HepG2 (cell line): Measurements from ENCODE around the gene GNG3. TPM values are rescaled to one million over a fixed set of nuclear protein-coding genes. Genes with fewer than 3 reads are reported as not detected.

Source experiments
- ATF7-NPFF ChIP-seq: sonication (generic); formaldehyde crosslinking; IDR thresholded peaks from 2 replicates; pipeline ENCODE4 v1.8.1; 2023; ENCODE audit warnings: mild to moderate bottlenecking, low read depth, missing genetic modification reagents, moderate library complexity
- ELF1 ChIP-seq: sonication (generic); formaldehyde crosslinking; IDR thresholded peaks from 2 replicates; pipeline ENCODE4 v1.4.0; 2020; ENCODE audit warnings: missing genetic modification reagents
- HDAC1 ChIP-seq: sonication (generic); formaldehyde crosslinking; IDR thresholded peaks from 2 replicates; pipeline ENCODE4 v1.5.1; 2020; ENCODE audit warnings: mild to moderate bottlenecking, missing genetic modification reagents
- IKZF1 ChIP-seq: fragments of 450-650 bp; IDR thresholded peaks from 2 replicates; pipeline ENCODE4 v1.7.1; 2016
- KDM1A ChIP-seq: IDR thresholded peaks from 2 replicates; pipeline ENCODE4 v1.6.1; 2016; ENCODE audit warnings: missing compliant biosample characterization
- KDM5A ChIP-seq: fragments of 200-600 bp; sonication (generic); IDR thresholded peaks from 2 replicates; pipeline ENCODE4 v1.7.0; 2018; ENCODE audit warnings: antibody characterized with exemption, mild to moderate bottlenecking, low read length, borderline replicate concordance
- MEIS1 ChIP-seq: sonication (generic); formaldehyde crosslinking; IDR thresholded peaks from 2 replicates; pipeline ENCODE4 v1.9.0; 2021; ENCODE audit warnings: mild to moderate bottlenecking, missing genetic modification reagents, moderate library complexity, borderline replicate concordance
- MYC ChIP-seq: sonication (generic); formaldehyde crosslinking; IDR thresholded peaks from 2 replicates; pipeline ENCODE4 v1.9.0; 2021; ENCODE audit warnings: missing genetic modification reagents, borderline replicate concordance
- NFE2L1 ChIP-seq: sonication (generic); formaldehyde crosslinking; IDR thresholded peaks from 2 replicates; pipeline ENCODE4 v1.4.0; 2020; ENCODE audit warnings: missing genetic modification reagents, mild to moderate bottlenecking, borderline replicate concordance
- RBAK ChIP-seq: sonication (generic); formaldehyde crosslinking; IDR thresholded peaks from 2 replicates; pipeline ENCODE4 v1.5.1; 2020; ENCODE audit warnings: mild to moderate bottlenecking, missing genetic modification reagents
- TGIF2 ChIP-seq: IDR thresholded peaks from 2 replicates; pipeline ENCODE4 v1.6.1; 2016; ENCODE audit warnings: control low read depth, missing compliant biosample characterization
- U2AF1 ChIP-seq: fragments of 200-400 bp; formaldehyde crosslinking; optimal IDR thresholded peaks from 2 replicates; pipeline ENCODE3; 2017; ENCODE audit warnings: mild to moderate bottlenecking, low read depth, low read length
- WIZ ChIP-seq: sonication (generic); formaldehyde crosslinking; IDR thresholded peaks from 2 replicates; pipeline ENCODE4 v1.5.1; 2020; ENCODE audit warnings: mild to moderate bottlenecking, missing genetic modification reagents
- YY1 ChIP-seq: IDR thresholded peaks from 2 replicates; pipeline ENCODE4 v1.6.1; 2011; ENCODE audit warnings: low read length, low read depth, moderate library complexity, mild to moderate bottlenecking; ENCODE audit not compliant: insufficient read depth, insufficient replicate concordance
- ZFP62 ChIP-seq: sonication (generic); formaldehyde crosslinking; IDR thresholded peaks from 2 replicates; pipeline ENCODE4 v1.4.0; 2020; ENCODE audit warnings: missing genetic modification reagents
- ZNF263 ChIP-seq: sonication (generic); formaldehyde crosslinking; IDR thresholded peaks from 2 replicates; pipeline ENCODE4 v1.4.0; 2020; ENCODE audit warnings: missing genetic modification reagents
- ZNF354B ChIP-seq: sonication (generic); formaldehyde crosslinking; IDR thresholded peaks from 2 replicates; pipeline ENCODE4 v1.8.0; 2022; ENCODE audit warnings: mild to moderate bottlenecking, missing genetic modification reagents
- ZZZ3 ChIP-seq: sonication (generic); formaldehyde crosslinking; IDR thresholded peaks from 2 replicates; pipeline ENCODE4 v1.4.0; 2020; ENCODE audit warnings: missing genetic modification reagents, mild to moderate bottlenecking, borderline replicate concordance
- polyA plus RNA-seq, 8 experiments: library from polyadenylated mRNA; depleted of rRNA in 3 of 8; stranded (reverse) in 7 of 8; unstranded in 1 of 8; fragments of >200 nt; fragmentation: Illumina TruSeq in 4 of 8; extraction: Trizol in 4 of 8; gene quantifications; 2 replicates each; pipeline versions ENCODE4 v1.2.1 to v1.2.3, GENCODE V29; 2011 to 2016; ENCODE audit warnings: low read depth in 4 of 8, missing spikeins in 1 of 8, mixed read lengths in 1 of 8; ENCODE audit not compliant: insufficient read depth in 1 of 8
- total RNA-seq, 5 experiments: library from RNA; depleted of rRNA; stranded (reverse); fragments of >200 nt; fragmentation: Illumina TruSeq; extraction: Trizol; gene quantifications; 2 replicates each; pipeline ENCODE4 v1.2.3, GENCODE V29; 2016; ENCODE audit warnings: low read depth in 1 of 5
- TF ChIP-seq, protein P1 (sequence below): IDR thresholded peaks from 2 replicates; pipeline ENCODE4 v1.6.1; 2012; ENCODE audit warnings: low read depth, low read length, improper control_type of control experiment
- TF ChIP-seq, protein P2 (sequence below): sonication (generic); formaldehyde crosslinking; IDR thresholded peaks from 2 replicates; pipeline ENCODE4 v1.8.1; 2023; ENCODE audit warnings: missing genetic modification reagents, inconsistent platforms, borderline replicate concordance
- TF ChIP-seq, protein P3 (sequence below): fragments of 450-650 bp; IDR thresholded peaks from 2 replicates; pipeline ENCODE4 v1.6.1; 2016
- TF ChIP-seq, protein P4 (sequence below): sonication (generic); formaldehyde crosslinking; IDR thresholded peaks from 2 replicates; pipeline ENCODE4 v1.4.0; 2020; ENCODE audit warnings: mild to moderate bottlenecking, missing genetic modification reagents
- TF ChIP-seq, protein P5 (sequence below): sonication (generic); formaldehyde crosslinking; IDR thresholded peaks from 2 replicates; pipeline ENCODE4 v1.4.0; 2020; ENCODE audit warnings: missing genetic modification reagents

Gene GNG3
- total and polyA plus RNA-seq, 2 of the 13 experiments (the other 11 are each of a cell fraction or from before 2014, with no cell fraction given): not detected

DNA sequence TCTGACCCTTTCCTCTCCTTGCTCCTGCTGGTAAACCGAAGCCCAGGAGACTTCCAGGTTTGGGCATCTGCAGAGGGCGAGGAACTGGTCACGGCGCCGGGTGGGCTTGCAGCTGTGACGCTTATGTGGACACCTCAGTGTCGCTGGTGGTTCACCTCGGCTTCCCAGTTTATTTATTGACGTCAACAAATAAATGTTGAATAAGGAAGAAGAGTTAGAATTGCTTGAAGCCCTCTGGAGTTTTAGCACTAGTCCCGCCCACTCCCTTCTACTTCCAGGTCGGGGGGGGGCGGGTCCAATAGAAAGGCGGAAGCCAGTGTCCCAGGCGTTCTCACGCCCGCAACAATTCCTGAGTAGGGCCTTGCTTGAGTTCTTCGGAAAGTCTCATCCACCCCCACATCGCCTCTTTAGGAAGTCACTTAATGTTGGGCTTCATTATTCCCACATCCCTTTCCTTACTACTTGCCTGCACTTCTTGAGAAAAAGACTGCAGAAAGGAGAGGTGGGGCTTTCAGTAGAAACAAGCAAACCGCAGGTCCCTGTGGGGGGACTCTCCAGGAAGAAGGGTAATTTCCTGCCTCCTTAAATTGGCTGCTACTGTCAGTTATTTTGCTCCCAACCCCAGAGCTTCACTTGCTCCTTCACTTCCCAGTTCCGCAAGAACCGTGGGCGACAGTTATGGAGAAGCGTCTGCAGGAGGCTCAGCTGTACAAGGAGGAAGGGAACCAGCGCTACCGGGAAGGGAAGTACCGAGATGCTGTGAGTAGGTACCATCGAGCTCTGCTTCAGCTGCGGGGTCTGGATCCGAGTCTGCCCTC lies 20.9 kb downstream of the GNG3 start, which contains the start of gene TTC9C (continued):
- TF ChIP-seq, protein P1, sequence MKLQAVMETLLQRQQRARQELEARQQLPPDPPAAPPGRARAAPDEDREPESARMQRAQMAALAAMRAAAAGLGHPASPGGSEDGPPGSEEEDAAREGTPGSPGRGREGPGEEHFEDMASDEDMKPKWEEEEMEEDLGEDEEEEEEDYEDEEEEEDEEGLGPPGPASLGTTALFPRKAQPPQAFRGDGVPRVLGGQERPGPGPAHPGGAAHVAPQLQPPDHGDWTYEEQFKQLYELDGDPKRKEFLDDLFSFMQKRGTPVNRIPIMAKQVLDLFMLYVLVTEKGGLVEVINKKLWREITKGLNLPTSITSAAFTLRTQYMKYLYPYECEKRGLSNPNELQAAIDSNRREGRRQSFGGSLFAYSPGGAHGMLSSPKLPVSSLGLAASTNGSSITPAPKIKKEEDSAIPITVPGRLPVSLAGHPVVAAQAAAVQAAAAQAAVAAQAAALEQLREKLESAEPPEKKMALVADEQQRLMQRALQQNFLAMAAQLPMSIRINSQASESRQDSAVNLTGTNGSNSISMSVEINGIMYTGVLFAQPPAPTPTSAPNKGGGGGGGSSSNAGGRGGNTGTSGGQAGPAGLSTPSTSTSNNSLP: no peak
- TF ChIP-seq ZNF354B (no peak), MYC (CRISPR knock-in tag) (peak; percentile 26; the same call in 1 of the 2 replicates), YY1 (peak; percentile 35), ZFP62 (no peak), IKZF1 (no peak), ELF1 (CRISPR knock-in tag) (peak; percentile 86), RBAK (CRISPR knock-in tag) (no peak), U2AF1 (no peak), ZZZ3 (0 out of 2 replicates have a peak, but pooled peaks have one; percentile 26), TGIF2 (CRISPR knock-in tag) (peak; percentile 16; the same call in 1 of the 2 replicates), MEIS1 (0 out of 2 replicates have a peak, but pooled peaks have one; percentile 24), HDAC1 (CRISPR knock-in tag) (peak; percentile 74), KDM5A (peak; percentile 93), ZNF263 (CRISPR knock-in tag) (no peak), ATF7-NPFF (CRISPR knock-in tag) (0 out of 2 replicates have a peak, but pooled peaks have one; percentile 59), KDM1A (CRISPR knock-in tag) (no peak), WIZ (no peak), NFE2L1 (CRISPR knock-in tag) (no peak)
- TF ChIP-seq, protein P2, sequence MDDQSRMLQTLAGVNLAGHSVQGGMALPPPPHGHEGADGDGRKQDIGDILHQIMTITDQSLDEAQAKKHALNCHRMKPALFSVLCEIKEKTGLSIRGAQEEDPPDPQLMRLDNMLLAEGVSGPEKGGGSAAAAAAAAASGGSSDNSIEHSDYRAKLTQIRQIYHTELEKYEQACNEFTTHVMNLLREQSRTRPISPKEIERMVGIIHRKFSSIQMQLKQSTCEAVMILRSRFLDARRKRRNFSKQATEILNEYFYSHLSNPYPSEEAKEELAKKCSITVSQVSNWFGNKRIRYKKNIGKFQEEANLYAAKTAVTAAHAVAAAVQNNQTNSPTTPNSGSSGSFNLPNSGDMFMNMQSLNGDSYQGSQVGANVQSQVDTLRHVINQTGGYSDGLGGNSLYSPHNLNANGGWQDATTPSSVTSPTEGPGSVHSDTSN (CRISPR knock-in tag): no peak
- TF ChIP-seq, protein P3, sequence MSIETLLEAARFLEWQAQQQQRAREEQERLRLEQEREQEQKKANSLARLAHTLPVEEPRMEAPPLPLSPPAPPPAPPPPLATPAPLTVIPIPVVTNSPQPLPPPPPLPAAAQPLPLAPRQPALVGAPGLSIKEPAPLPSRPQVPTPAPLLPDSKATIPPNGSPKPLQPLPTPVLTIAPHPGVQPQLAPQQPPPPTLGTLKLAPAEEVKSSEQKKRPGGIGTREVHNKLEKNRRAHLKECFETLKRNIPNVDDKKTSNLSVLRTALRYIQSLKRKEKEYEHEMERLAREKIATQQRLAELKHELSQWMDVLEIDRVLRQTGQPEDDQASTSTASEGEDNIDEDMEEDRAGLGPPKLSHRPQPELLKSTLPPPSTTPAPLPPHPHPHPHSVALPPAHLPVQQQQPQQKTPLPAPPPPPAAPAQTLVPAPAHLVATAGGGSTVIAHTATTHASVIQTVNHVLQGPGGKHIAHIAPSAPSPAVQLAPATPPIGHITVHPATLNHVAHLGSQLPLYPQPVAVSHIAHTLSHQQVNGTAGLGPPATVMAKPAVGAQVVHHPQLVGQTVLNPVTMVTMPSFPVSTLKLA: no peak
- TF ChIP-seq, protein P4, sequence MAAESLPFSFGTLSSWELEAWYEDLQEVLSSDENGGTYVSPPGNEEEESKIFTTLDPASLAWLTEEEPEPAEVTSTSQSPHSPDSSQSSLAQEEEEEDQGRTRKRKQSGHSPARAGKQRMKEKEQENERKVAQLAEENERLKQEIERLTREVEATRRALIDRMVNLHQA (CRISPR knock-in tag): no peak
- TF ChIP-seq, protein P5, sequence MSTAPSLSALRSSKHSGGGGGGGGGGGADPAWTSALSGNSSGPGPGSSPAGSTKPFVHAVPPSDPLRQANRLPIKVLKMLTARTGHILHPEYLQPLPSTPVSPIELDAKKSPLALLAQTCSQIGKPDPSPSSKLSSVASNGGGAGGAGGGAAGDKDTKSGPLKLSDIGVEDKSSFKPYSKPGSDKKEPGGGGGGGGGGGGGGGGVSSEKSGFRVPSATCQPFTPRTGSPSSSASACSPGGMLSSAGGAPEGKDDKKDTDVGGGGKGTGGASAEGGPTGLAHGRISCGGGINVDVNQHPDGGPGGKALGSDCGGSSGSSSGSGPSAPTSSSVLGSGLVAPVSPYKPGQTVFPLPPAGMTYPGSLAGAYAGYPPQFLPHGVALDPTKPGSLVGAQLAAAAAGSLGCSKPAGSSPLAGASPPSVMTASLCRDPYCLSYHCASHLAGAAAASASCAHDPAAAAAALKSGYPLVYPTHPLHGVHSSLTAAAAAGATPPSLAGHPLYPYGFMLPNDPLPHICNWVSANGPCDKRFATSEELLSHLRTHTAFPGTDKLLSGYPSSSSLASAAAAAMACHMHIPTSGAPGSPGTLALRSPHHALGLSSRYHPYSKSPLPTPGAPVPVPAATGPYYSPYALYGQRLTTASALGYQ (CRISPR knock-in tag): 0 out of 2 replicates have a peak, but pooled peaks have one; percentile 65
